Measurements from ENCODE around the gene CELSR1. TPM values are rescaled to one million over a fixed set of nuclear protein-coding genes. Genes with fewer than 3 reads are reported as not detected.

Gene CELSR1, protein sequence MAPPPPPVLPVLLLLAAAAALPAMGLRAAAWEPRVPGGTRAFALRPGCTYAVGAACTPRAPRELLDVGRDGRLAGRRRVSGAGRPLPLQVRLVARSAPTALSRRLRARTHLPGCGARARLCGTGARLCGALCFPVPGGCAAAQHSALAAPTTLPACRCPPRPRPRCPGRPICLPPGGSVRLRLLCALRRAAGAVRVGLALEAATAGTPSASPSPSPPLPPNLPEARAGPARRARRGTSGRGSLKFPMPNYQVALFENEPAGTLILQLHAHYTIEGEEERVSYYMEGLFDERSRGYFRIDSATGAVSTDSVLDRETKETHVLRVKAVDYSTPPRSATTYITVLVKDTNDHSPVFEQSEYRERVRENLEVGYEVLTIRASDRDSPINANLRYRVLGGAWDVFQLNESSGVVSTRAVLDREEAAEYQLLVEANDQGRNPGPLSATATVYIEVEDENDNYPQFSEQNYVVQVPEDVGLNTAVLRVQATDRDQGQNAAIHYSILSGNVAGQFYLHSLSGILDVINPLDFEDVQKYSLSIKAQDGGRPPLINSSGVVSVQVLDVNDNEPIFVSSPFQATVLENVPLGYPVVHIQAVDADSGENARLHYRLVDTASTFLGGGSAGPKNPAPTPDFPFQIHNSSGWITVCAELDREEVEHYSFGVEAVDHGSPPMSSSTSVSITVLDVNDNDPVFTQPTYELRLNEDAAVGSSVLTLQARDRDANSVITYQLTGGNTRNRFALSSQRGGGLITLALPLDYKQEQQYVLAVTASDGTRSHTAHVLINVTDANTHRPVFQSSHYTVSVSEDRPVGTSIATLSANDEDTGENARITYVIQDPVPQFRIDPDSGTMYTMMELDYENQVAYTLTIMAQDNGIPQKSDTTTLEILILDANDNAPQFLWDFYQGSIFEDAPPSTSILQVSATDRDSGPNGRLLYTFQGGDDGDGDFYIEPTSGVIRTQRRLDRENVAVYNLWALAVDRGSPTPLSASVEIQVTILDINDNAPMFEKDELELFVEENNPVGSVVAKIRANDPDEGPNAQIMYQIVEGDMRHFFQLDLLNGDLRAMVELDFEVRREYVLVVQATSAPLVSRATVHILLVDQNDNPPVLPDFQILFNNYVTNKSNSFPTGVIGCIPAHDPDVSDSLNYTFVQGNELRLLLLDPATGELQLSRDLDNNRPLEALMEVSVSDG (N-terminal part only)
- 0.58 and 2.0 TPM in 2 replicates for total RNA-seq

DNA sequence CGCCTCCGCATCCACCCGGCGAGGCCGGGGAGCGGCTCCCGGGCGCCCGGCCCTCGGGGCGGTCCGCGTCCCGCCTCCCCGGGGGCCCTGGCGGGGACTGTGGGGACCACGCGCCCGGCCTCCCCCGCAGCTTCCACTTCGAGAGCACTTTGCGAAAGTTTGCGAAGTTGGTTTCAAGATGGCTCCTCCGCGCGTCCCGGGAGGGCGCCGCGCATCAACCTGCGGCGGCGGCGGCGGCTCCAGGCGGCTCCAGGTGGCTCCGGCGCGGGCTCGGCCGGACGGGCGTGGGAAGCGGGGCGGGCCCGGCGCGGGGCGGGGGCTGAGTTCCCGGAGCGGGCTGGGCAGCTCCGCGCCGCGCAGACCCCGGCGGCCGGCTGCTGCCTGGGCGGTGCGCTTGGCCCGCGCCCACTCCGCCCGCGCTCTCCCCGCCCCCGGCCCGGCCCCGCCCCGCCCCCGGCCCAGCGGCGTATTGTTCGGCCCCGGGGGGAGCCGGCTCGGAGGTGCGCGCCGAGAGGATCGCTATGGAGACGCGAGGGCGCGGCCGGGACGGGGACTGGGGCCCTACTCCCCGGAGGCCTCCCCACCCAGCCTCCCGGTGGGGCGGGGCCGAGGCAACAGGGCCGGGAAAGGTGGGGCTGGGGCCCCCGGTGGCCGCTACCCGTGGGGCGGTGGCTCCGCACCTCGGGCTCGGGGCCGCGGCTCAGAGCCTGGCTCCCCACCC is at the start of gene CELSR1:
Gene CELSR1 (minus strand): TSS at position 396 of the 721 bp plus-strand sequence. CDS start 450 bp downstream, outside the sequence.

DNA sequence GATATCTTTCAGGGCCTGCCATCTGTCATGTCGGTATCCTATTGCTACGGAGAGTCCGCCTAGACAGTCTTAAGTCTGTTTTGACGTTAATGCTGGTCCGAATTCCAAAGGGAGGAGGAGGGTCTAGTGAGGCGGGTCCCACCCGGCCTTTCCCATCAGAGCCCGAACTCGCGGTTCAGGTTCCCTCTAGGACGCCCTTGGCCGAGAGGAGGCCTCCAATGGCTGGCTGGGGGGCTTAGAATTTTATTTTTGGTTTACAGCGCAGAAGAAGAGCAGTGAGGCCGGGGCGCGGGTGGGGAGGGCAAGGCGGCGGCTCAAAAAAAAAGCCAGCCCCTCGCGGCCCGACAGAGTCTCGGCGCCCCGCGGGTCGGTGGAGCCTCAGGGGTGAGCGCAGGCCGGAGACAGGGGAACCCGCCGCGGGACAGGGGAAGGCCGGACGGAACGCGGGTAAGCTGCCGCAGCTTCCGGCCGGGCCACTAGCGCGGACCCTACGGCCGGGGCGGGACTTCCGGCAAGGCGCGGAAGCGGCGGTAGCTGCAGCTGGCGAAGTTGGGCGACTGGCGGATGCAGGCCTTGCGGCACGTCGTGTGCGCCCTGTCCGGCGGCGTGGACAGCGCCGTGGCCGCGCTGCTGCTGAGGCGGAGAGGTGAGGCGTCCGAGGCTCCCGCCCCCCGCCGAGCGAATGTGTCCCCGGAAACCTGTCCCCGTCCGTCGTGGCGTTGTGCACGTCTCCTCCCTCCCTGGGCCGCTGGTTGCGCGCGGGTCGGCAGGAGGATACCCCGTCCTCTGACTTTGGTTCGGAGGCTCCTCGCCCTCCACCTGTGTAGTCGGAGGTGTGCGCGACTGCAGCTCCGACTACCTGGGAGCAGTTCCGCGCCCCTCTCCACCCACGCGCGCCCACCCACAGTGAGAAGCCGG is 202.0 kb downstream of the CELSR1 start, which contains the start of gene TRMU:
Gene TRMU (plus strand): TSS at position 514 of the 918 bp plus-strand sequence. CDS start 51 bp downstream, at position 565.

Other genes starting within 250 kb of the CELSR1 start
- 0.56 and 11.3 TPM in 2 replicates for gene GTSE1, start 240.8 kb downstream of the CELSR1 start, total RNA-seq
- gene TRMU, start 201.9 kb downstream of the CELSR1 start, total RNA-seq: 30.2 and 34.3 TPM in 2 replicates
- 16.7 and 30.4 TPM in 2 replicates for gene GRAMD4, start 82.8 kb upstream of the CELSR1 start, total RNA-seq
- gene CERK, start 200.6 kb upstream of the CELSR1 start, total RNA-seq: 31.3 and 60.0 TPM in 2 replicates
- gene TBC1D22A, start 225.0 kb upstream of the CELSR1 start, total RNA-seq: 10.7 and 19.4 TPM in 2 replicates

All from regular cardiac myocyte (primary cell).